Neural cell (in vitro differentiated cells): ENCODE results near the gene TAF3. TPM values are rescaled to one million over a fixed set of nuclear protein-coding genes. Genes with fewer than 3 reads are reported as not detected.

Source experiments
- H2AFZ ChIP-seq: fragments of 200-600, 300-800 bp; sonication (generic), shearing (Covaris generic); 2 replicates; pipeline ENCODE4 v1.6.0; 2014; ENCODE audit warnings: low read depth, mild to moderate bottlenecking, antibody characterized with exemption, low read length, moderate library complexity
- H3F3A ChIP-seq: fragments of 200-600 bp; shearing (Covaris generic); 2 replicates; pipeline ENCODE4 v1.6.1; 2016; ENCODE audit warnings: mild to moderate bottlenecking, moderate library complexity, mixed read lengths, antibody characterized with exemption, low read length; ENCODE audit not compliant: insufficient read depth, poor library complexity, severe bottlenecking
- H3K27ac ChIP-seq: fragments of 200-600, 300-800 bp; sonication (generic), shearing (Covaris generic); 2 replicates; pipeline ENCODE4 v1.5.1; 2014; ENCODE audit warnings: mild to moderate bottlenecking, low read length, moderate library complexity
- H3K27me3 ChIP-seq: fragments of 300-800, 200-600 bp; sonication (generic), shearing (Covaris generic); 2 replicates; pipeline ENCODE4 v1.6.0; 2014; ENCODE audit warnings: mild to moderate bottlenecking, low read depth, low read length, moderate library complexity; ENCODE audit not compliant: insufficient read depth
- H3K36me3 ChIP-seq: fragments of 300-800, 200-600 bp; sonication (generic), shearing (Covaris generic); 2 replicates; pipeline ENCODE4 v1.5.1; 2014; ENCODE audit warnings: mild to moderate bottlenecking, antibody characterized with exemption, low read length, moderate library complexity; ENCODE audit not compliant: insufficient read depth
- H3K4me2 ChIP-seq: fragments of 300-800, 200-600 bp; sonication (generic), shearing (Covaris generic); 2 replicates; pipeline ENCODE4 v1.6.0; 2014; ENCODE audit warnings: mild to moderate bottlenecking, low read length
- H3K4me3 ChIP-seq: fragments of 300-800, 200-600 bp; sonication (generic), shearing (Covaris generic); 2 replicates; pipeline ENCODE4 v1.5.1; 2014; ENCODE audit warnings: mild to moderate bottlenecking, low read length, moderate library complexity
- H3K79me2 ChIP-seq: fragments of 200-600 bp; shearing (Covaris generic); replicated peaks from 2 replicates; pipeline ENCODE4 v1.6.0; 2014; ENCODE audit warnings: mild to moderate bottlenecking, low read length, moderate library complexity; ENCODE audit not compliant: insufficient read depth
- H3K9ac ChIP-seq: fragments of 300-800, 200-600 bp; sonication (generic), shearing (Covaris generic); 2 replicates; pipeline ENCODE4 v1.6.1; 2016; ENCODE audit warnings: mild to moderate bottlenecking, low read length, mixed read lengths
- H3K9me2 ChIP-seq: fragments of 200-600 bp; shearing (Covaris generic); 2 replicates; pipeline ENCODE4 v1.6.1; 2016; ENCODE audit warnings: mild to moderate bottlenecking, low read length, mixed read lengths; ENCODE audit not compliant: insufficient read depth
- H3K9me3 ChIP-seq: fragments of 200-600, 300-800 bp; sonication (generic), shearing (Covaris generic); 2 replicates; pipeline ENCODE4 v1.6.1; 2016; ENCODE audit warnings: mild to moderate bottlenecking, mixed run types, low read length, moderate library complexity, mixed read lengths
- H4K20me1 ChIP-seq: fragments of 200-600 bp; shearing (Covaris generic); 2 replicates; pipeline ENCODE4 v1.6.1; 2016; ENCODE audit warnings: mild to moderate bottlenecking, mixed run types; ENCODE audit not compliant: insufficient read depth
- EP300 ChIP-seq: fragments of 450-650 bp; conservative IDR thresholded peaks from 2 replicates; pipeline ENCODE4 v1.6.1; 2014; ENCODE audit warnings: antibody characterized with exemption, mild to moderate bottlenecking, moderate library complexity; ENCODE audit not compliant: poor library complexity, severe bottlenecking
- EZH2 ChIP-seq: fragments of 200-600, 300-800 bp; shearing (Covaris generic), sonication (generic); IDR thresholded peaks from 2 replicates; pipeline ENCODE4 v1.6.1; 2014; ENCODE audit warnings: antibody characterized with exemption, low read length, borderline replicate concordance, mild to moderate bottlenecking; ENCODE audit not compliant: insufficient read depth, poor library complexity, severe bottlenecking
- MXI1 ChIP-seq: fragments of 450-650 bp; conservative IDR thresholded peaks from 2 replicates; pipeline ENCODE4 v1.6.1; 2014; ENCODE audit warnings: antibody characterized with exemption, mild to moderate bottlenecking; ENCODE audit not compliant: poor library complexity, severe bottlenecking
- POLR2AphosphoS5 ChIP-seq: IDR thresholded peaks from 2 replicates; pipeline ENCODE4 v1.6.1; 2012
- RAD21 ChIP-seq: fragments of 450-650 bp; conservative IDR thresholded peaks from 2 replicates; pipeline ENCODE4 v1.6.1; 2014; ENCODE audit warnings: antibody characterized with exemption, mild to moderate bottlenecking, moderate library complexity
- SMC3 ChIP-seq: fragments of 450-650 bp; conservative IDR thresholded peaks from 2 replicates; pipeline ENCODE4 v1.6.1; 2014; ENCODE audit warnings: antibody characterized with exemption, mild to moderate bottlenecking, moderate library complexity; ENCODE audit not compliant: poor library complexity
- TAF1 ChIP-seq: IDR thresholded peaks from 2 replicates; pipeline ENCODE4 v1.6.1; 2012; ENCODE audit warnings: low read depth
- polyA plus RNA-seq: library from polyadenylated mRNA; depleted of rRNA; stranded (reverse); fragments of >200 nt; gene quantifications from 2 replicates; pipeline ENCODE4 v1.2.3, GENCODE V29; 2014
- TF ChIP-seq, protein P1 (sequence below): IDR thresholded peaks from 2 replicates; pipeline ENCODE4 v1.6.1; 2012; ENCODE audit warnings: borderline replicate concordance
- TF ChIP-seq, protein P2 (sequence below): fragments of 450-650 bp; IDR thresholded peaks from 2 replicates; pipeline ENCODE4 v1.5.1; 2014; ENCODE audit warnings: antibody characterized with exemption, mild to moderate bottlenecking, moderate library complexity; ENCODE audit not compliant: poor library complexity, severe bottlenecking

The TAF3 gene
- polyA plus RNA-seq, 1 donor from 2014 or later, result 2.0 TPM

DNA sequence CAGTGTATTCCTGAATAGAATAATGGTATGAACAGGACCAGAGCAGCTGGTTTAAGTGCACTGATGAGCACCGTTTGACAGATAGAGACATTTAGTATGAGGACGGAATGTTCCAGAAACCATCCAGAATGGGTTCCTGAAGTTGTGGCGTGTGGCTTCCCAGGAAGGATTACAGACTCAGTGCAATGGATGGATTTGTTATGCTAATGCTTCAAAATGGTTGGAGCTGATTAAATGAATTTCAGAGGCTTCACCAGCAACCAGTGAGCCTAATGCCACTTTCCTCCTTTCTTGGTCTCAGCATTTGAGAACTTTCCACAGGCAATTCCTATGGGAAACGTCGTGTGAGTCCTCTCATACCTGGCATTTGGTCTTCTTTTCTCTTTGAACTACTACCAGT lies 246.1 kb downstream of the TAF3 start:
- Histone ChIP-seq H3K9ac (no peak overlapping the region), H3K4me2 (no peak overlapping the region), H3K27me3 (peaks cover 72% of the 10 kb centered on the region), H3K9me3 (no peaks in the 10 kb centered on the region), H4K20me1 (no peaks in the 10 kb centered on the region), H2AFZ (no peak overlapping the region), H3K9me2 (no peaks in the 10 kb centered on the region), H3K27ac (no peak overlapping the region), H3F3A (no peaks in the 10 kb centered on the region), H3K4me3 (no peak overlapping the region), H3K79me2 (no peaks in the 10 kb centered on the region), H3K36me3 (no peaks in the 10 kb centered on the region)
- TF ChIP-seq, protein P1, sequence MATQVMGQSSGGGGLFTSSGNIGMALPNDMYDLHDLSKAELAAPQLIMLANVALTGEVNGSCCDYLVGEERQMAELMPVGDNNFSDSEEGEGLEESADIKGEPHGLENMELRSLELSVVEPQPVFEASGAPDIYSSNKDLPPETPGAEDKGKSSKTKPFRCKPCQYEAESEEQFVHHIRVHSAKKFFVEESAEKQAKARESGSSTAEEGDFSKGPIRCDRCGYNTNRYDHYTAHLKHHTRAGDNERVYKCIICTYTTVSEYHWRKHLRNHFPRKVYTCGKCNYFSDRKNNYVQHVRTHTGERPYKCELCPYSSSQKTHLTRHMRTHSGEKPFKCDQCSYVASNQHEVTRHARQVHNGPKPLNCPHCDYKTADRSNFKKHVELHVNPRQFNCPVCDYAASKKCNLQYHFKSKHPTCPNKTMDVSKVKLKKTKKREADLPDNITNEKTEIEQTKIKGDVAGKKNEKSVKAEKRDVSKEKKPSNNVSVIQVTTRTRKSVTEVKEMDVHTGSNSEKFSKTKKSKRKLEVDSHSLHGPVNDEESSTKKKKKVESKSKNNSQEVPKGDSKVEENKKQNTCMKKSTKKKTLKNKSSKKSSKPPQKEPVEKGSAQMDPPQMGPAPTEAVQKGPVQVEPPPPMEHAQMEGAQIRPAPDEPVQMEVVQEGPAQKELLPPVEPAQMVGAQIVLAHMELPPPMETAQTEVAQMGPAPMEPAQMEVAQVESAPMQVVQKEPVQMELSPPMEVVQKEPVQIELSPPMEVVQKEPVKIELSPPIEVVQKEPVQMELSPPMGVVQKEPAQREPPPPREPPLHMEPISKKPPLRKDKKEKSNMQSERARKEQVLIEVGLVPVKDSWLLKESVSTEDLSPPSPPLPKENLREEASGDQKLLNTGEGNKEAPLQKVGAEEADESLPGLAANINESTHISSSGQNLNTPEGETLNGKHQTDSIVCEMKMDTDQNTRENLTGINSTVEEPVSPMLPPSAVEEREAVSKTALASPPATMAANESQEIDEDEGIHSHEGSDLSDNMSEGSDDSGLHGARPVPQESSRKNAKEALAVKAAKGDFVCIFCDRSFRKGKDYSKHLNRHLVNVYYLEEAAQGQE, result no peak
- no peak for TF ChIP-seq EZH2
- TF ChIP-seq RAD21, result no peak
- TF ChIP-seq SMC3, result no peak
- TF ChIP-seq, protein P2, sequence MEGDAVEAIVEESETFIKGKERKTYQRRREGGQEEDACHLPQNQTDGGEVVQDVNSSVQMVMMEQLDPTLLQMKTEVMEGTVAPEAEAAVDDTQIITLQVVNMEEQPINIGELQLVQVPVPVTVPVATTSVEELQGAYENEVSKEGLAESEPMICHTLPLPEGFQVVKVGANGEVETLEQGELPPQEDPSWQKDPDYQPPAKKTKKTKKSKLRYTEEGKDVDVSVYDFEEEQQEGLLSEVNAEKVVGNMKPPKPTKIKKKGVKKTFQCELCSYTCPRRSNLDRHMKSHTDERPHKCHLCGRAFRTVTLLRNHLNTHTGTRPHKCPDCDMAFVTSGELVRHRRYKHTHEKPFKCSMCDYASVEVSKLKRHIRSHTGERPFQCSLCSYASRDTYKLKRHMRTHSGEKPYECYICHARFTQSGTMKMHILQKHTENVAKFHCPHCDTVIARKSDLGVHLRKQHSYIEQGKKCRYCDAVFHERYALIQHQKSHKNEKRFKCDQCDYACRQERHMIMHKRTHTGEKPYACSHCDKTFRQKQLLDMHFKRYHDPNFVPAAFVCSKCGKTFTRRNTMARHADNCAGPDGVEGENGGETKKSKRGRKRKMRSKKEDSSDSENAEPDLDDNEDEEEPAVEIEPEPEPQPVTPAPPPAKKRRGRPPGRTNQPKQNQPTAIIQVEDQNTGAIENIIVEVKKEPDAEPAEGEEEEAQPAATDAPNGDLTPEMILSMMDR, result no peak
- TF ChIP-seq POLR2AphosphoS5, result no peak
- no peak for TF ChIP-seq TAF1
- no peak for TF ChIP-seq MXI1
- no peak for TF ChIP-seq EP300

DNA sequence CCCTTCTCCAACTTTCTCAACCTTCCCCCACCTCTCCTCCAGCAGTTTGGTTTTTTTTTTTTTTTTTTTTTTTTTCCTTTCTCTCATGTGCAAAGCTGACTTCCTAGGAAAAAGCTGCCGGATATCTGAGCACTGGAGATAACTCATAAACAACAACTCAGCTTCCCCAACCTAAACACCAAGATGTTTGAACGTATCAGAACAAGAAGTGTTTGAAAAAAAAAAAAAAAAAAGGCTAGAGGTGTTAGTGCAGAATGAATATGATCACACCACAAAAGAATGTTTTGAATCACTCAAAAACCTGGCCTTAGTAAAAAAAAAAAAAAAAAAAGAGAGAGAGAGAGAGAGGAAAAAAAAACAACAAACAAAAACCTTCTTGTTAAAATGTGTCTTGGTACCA lies 247.3 kb downstream of the TAF3 start:
- H3K4me2 ChIP-seq, result no peak overlapping the region
- H4K20me1 ChIP-seq, result no peaks in the 10 kb centered on the region
- no peak overlapping the region for H2AFZ ChIP-seq
- H3K27ac ChIP-seq, result no peak overlapping the region
- no peak overlapping the region for H3K9ac ChIP-seq
- TF ChIP-seq EZH2, result no peak
- TF ChIP-seq MXI1, result no peak
- TF ChIP-seq, protein P1, result no peak
- no peak for TF ChIP-seq SMC3
- TF ChIP-seq, protein P2, result no peak
- TF ChIP-seq POLR2AphosphoS5, result no peak
- TF ChIP-seq RAD21, result no peak
- no peak for TF ChIP-seq EP300
- no peak for TF ChIP-seq TAF1
- no peaks in the 10 kb centered on the region for H3K9me3 ChIP-seq
- H3K9me2 ChIP-seq, result no peaks in the 10 kb centered on the region
- no peaks in the 10 kb centered on the region for H3F3A ChIP-seq
- no peaks in the 10 kb centered on the region for H3K36me3 ChIP-seq
- peaks cover 60% of the 10 kb centered on the region for H3K27me3 ChIP-seq
- H3K79me2 ChIP-seq, result no peaks in the 10 kb centered on the region
- no peak overlapping the region for H3K4me3 ChIP-seq
